T1000 (cell line): ENCODE results near the gene HIGD1B.
A peak's percentile ranks its signal among the peaks of the same experiment; 100 is the strongest.

Experiments
- DNase-seq: peaks from one replicate; lab custom pipeline; 2025; ENCODE audit warnings: mixed read lengths; lab: John Stamatoyannopoulos, UW

HIGD1B gene

GRCh38 chr17:44837196-44837595, 10.5 kb upstream of the HIGD1B start:
- DNase-seq: no peak

DNA sequence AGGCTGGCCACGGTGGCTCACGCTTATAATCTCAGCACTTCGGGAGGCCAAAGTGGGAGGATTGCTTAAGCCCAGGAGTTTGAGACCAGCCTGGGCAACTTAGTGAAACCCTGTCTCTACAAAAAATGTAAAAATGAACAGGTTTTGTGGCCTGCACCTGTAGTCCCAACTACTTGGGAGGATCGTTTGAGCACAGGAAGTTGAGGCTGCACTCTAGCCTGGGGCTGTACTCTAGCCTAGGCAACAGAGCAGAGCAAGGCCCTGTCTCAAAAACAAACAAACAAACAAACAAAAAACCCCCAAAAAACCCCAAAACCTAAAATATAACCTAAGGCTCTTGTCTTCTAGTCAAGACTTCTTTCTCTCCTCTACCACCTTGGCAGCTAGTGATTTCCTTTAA, 7.4 kb upstream of the HIGD1B start:
- no peak for DNase-seq

GRCh38 chr17:44840936-44841335, 6.7 kb upstream of the HIGD1B start:
- DNase-seq: no peak

- DNase-seq: no peak
Observed at GRCh38 chr17:44842748-44843147, 4.9 kb upstream of the HIGD1B start.

DNA sequence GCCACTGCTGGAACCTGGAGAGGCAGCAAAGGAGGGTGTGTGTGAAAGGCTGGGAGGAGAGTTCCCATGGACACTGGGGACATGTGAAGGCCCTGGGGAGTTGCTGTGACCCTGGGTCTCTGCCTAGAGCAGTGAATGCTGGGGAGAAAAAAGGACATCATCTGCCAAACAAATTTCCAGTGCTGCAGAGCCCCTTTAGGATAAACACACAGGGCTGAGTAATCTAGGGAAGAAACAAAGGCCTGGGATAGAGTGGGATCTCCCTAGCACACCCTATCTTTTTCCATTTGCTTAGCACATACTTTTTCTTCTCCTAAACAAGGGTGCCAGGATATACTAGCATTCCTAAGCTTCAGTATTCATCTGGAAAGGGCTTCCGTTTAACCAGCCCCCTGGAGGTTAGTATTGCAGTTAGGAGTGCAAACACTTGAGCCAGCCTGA, 3.3 kb upstream of the HIGD1B start:
- no peak for DNase-seq

DNA sequence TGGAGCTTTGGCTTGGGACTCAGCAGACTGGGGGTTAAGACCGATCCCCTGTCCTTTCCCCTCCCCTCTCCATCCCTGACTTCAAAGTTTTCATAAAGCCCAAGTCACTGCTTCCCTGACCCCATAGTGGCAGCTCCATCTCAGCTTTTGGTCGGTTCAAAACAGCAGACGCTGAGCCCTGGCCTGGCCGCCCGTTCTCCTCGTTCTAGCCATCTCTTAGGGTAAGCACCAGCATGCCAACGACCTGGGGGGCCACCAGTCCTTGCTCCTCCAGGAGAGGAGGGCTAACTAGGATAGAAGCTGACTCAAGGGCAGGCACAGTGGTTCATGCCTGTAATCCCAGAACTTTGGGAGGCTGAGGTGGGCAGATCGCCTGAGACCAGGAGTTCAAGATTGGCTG, 1.5 kb upstream of the HIGD1B start:
- DNase-seq: no peak

GRCh38 chr17:44848257-44848795, 643 bp downstream of the HIGD1B start:
- no peak for DNase-seq

- DNase-seq: no peak
Observed at GRCh38 chr17:44848961-44849489, 1.3 kb downstream of the HIGD1B start.

DNA sequence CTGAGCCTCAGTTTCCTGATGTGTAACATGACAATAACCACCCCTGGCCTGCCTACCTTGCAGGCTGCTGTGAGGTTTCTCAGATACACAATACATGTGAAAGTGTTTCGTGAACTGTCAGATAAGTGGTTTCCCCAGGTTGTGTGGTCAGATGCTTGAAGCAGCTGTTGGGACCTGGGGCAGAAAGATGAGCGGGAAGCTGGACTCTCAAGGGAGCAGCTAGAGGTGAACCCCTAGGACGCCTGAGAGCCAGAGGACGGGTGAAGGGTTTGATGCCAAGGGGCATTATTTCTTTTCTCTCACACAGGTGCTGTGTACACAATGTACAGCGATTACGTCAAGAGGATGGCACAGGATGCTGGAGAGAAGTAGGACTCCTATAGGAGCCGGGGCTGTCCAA, 2.3 kb downstream of the HIGD1B start:
- DNase-seq: no peak

DNA sequence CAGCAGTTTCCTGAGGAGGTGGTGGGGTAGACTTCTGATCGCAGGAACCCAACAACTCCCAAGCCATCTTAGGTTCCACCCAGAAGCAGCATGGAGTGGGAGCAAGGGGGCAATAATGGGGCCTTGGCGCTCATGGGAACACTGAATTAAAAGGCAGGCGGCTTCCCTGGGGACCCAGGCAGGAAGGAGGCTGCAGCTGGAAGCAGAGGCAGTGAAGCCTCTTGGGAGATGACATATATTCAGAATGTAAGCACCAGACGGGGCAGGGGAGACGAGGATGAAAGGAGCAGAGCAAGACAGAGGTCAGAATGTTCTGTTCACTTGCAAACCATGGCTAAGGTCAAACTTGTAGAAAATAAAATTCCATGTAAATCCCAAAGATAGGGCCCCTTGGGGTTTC, 2.9 kb downstream of the HIGD1B start:
- DNase-seq: no peak

- DNase-seq: no peak
Observed at GRCh38 chr17:44854192-44854591, 6.5 kb downstream of the HIGD1B start.

- no peak for DNase-seq
Observed at GRCh38 chr17:44859701-44860100, 12.0 kb downstream of the HIGD1B start.

DNA sequence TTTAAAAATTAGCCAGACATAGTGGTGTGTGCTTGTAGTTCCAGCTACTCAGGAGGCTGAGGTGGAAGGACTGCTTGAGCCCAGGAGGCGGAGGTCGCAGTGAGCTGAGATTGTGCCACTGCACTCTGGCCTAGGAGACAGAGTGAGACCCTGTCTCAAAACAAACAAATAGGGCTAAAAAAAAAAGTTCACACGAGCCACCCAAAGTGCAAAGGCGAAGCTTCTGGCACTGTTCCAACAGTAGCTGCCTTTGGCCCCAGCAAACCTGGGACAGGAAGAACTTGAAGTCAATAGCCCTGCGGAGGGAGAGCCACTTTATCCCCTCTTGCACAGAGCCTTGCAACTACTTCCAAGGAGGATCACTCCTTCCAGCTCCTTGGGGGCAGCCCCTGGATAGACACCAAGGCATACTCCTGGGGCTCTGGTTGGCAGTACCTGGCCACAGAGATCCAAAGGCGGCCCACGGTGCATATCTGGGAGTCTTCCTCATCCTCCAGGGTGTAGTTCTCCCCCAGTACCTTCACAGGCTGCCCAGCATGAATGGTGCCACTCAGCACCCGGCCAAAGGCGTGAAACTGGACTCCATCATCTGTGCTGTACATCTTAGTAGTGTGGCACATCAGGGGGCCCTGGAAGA, 14.7 kb downstream of the HIGD1B start:
- DNase-seq: no peak

DNA sequence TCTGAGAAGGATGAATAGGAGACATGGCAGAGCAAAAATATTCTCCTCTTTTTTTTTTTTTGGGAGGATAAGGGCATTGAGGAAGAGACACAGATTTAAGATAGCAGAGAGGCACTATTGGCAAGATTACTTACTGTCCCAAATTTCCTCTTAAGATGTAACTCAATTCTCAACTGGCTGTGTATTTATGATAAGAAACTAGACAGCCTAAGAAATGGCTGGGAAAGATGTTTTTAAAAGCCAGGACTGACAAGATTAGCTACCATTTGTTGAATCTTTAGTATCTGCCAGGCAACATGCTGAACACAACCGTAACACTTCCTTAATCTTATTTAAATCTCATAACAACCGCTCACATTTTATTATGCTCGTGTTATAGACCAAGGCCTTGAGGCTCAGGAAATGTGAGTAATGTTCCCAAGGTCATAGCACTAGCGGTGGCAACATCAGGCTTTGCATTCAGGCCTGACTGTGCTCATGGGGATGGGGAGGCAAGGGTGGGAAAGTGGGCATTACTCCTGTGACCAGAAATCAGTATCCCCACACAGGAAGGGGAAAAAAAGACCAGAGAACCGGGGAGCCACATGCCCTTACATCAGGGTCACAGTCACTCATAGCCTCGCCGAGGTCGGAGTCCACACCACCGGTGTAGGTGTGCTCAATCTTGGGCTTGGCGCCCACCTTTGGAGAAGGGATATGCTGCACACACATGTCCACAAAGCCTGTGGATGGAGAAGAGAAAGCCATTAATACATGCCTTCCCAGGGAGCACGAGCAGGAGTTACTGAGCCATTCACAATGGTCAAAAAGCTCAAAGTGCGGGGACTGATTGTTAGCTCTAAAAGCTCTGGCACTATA, 15.6 kb downstream of the HIGD1B start:
- DNase-seq: no peak

DNA sequence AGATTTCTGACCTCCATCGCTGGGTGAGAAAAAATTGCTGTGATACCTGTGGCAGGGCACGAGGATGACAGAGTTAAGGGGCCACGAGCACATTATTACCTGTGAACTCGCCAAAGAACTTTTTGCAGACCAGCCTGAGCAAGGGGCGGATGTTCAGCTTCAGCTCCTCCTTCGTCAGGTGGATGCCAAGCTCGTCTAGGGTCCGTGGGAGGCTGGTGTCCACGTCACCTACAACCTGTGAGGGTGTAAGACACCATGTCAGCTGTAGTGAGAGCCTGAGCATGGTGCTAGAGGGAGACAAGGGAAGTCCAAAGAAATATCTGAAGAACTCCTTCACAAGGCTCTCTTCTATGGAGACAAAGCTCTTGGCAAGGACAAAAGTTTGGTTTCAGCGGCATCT, 17.1 kb downstream of the HIGD1B start:
- no peak for DNase-seq

GRCh38 chr17:44865231-44865660, 17.6 kb downstream of the HIGD1B start:
- peak; percentile 15 for DNase-seq

DNA sequence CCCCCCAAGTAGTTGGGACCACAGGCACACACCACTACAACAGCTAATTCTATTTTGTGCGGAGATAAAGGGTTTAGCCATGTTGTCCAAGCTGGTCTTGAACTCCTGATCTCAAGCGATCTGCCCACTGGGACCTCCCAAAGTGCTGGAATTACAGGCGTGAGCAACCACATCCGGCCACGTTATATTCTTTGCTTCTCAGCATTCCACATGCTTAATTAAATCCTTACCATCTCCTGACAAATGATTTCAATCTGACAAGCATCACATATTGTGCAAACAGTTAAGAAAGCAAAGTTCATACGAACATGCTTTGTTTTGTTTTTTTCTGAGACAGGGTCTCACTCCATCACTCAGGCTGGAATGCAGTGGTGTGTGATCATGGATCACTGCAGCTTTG, 18.2 kb downstream of the HIGD1B start:
- DNase-seq: no peak

DNA sequence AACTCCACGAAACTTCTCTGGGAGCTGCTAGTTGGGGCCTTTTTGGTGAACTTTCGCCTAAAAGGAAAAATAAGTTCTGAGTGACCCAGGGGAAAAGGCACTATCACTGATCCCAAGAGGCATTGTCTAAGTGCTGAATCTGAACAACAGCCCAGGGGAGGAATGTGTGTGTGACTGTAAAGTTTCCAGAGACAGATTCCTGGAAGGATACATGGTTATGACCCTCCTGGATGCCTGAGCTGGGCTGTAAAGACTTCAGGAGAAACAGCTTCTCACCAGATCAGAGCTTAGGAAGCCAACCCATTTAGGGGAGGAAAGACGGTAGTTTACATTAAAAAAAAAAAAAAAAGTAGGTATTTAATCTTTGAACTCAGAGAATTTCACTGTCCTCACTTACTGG, 20.2 kb downstream of the HIGD1B start:
- DNase-seq: no peak

DNA sequence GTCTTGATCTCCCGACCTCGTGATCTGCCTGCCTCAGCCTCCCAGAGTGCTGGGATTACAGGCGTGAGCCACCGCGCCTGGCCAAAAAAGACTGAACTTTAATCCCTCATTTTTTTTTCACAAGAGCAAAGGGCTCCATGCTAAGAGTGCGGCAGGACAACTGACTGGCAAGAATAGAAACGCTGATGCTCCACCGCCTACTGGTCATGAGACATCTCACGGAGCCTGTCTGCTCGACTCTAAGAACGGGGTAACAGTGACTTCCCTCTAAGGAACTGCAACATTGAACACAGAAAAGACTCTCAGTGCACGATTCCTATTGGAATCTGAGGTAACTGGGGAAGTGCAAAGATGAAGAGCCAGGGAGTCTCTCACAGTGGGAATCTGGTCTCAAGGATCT, 23.9 kb downstream of the HIGD1B start:
- no peak for DNase-seq

GRCh38 chr17:44872131-44872768, 24.6 kb downstream of the HIGD1B start:
- DNase-seq: no peak

GRCh38 chr17:44875761-44876160, 28.1 kb downstream of the HIGD1B start:
- DNase-seq: no peak

DNA sequence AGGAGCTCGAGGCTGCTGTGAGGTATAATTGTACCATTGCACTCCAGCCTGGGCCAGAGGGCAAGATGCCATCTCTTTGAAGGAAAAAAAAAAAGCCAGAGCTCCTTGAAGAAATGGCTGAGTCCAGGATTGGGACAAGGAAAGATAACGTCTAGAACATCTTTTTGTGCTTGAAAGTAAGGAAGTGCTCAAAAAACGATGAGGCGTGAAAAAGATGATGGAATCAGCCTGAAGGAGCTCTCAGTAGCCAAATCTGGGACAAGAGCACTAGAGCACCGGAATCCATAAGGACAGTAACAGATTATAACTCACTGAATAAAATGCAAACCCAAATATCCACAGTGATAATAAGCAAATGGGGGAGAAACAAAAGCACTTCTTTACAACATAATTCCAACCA, 29.4 kb downstream of the HIGD1B start:
- DNase-seq: no peak
